Activated CD8-positive, alpha-beta T cell treated with anti-CD3 and anti-CD28 coated beads for 36 hours (primary cell): ENCODE results near the gene EFNA5. TPM values are rescaled to one million over a fixed set of nuclear protein-coding genes. Genes with fewer than 3 reads are reported as not detected.

Experiments
- ATAC-seq: fragments of 200-7000 bp; cut with Tn5 transposase; one replicate; pipeline ENCODE4 v1.10.0; 2021; ENCODE audit warnings: mild to moderate bottlenecking, moderate library complexity
- CTCF ChIA-PET: fragments of 350-600 bp; sonication (Branson Sonifier 250); formaldehyde crosslinking; loops from one replicate; lab custom pipeline; 2021; ENCODE audit warnings: antibody characterized with exemption; lab: Charles Lee
- POLR2A ChIA-PET: fragments of 350-600 bp; sonication (Branson Sonifier 250); formaldehyde crosslinking; loops from one replicate; lab custom pipeline; 2021; ENCODE audit warnings: antibody characterized with exemption; lab: Charles Lee
- DNase-seq: peaks from one replicate; pipeline ENCODE4 v3.0.0-alpha.2; 2020
- H3K27ac Mint-ChIP-seq: one replicate; pipeline ENCODE4 v1.8.0; 2021; ENCODE audit warnings: mild to moderate bottlenecking, mixed read lengths
- H3K27me3 Mint-ChIP-seq: one replicate; pipeline ENCODE4 v1.8.0; 2021; ENCODE audit warnings: mixed read lengths
- H3K36me3 Mint-ChIP-seq: one replicate; pipeline ENCODE4 v1.8.0; 2021; ENCODE audit warnings: low read depth, mixed read lengths
- H3K4me1 Mint-ChIP-seq: one replicate; pipeline ENCODE4 v1.8.0; 2021; ENCODE audit warnings: low read depth, mixed read lengths
- H3K4me3 Mint-ChIP-seq: one replicate; pipeline ENCODE4 v1.8.0; 2021; ENCODE audit warnings: mild to moderate bottlenecking, moderate library complexity, mixed read lengths
- H3K9me3 Mint-ChIP-seq: one replicate; pipeline ENCODE4 v1.8.0; 2021; ENCODE audit warnings: mixed read lengths
- CTCF ChIP-seq: fragments of 200-600 bp; IDR thresholded peaks from one replicate; pipeline ENCODE4 v1.8.0; 2022; ENCODE audit warnings: antibody characterized with exemption, mild to moderate bottlenecking
- intact Hi-C: fragments of 100-400 bp; cut with micrococcal nuclease; formaldehyde crosslinking; loops from one replicate; pipeline ENCODE4 v1.10.0; 2022
- total RNA-seq, 2 experiments: library from RNA; stranded (reverse); gene quantifications; one replicate each; pipeline ENCODE4 v1.2.3, GENCODE V29; 2021

The EFNA5 gene
- total RNA-seq, 2 experiments from 2014 or later = not detected

GRCh38 chr5:107560377-107560776, 110.4 kb downstream of the EFNA5 start:
- H3K36me3 Mint-ChIP-seq = no peaks in the 10 kb centered on the region
- POLR2A ChIA-PET = no interaction called here
- DNase-seq (no peak), ATAC-seq (no peak)
- TF ChIP-seq CTCF = no peak
- H3K4me3 Mint-ChIP-seq = no peak overlapping the region
- H3K27ac Mint-ChIP-seq = no peak overlapping the region
- CTCF ChIA-PET = interaction anchor here (0.6 kb wide), 1 partner anchor 57 kb away, joined by 3 read pairs; no protein-coding TSS in a partner anchor
- no peaks in the 10 kb centered on the region for H3K9me3 Mint-ChIP-seq
- intact Hi-C loops = no loop called here
- H3K27me3 Mint-ChIP-seq = peaks cover 8% of the 10 kb centered on the region
- no peaks in the 10 kb centered on the region for H3K4me1 Mint-ChIP-seq

GRCh38 chr5:107558823-107559375, 111.8 kb downstream of the EFNA5 start:
- CTCF ChIA-PET = interaction anchor here (0.9 kb wide), 1 partner anchor 13 kb away, joined by 4 read pairs; no protein-coding TSS in a partner anchor
- ATAC-seq = no peak

GRCh38 chr5:107557051-107557658, 113.6 kb downstream of the EFNA5 start:
- H3K4me1 Mint-ChIP-seq = no peaks in the 10 kb centered on the region
- no peak overlapping the region for H3K4me3 Mint-ChIP-seq
- intact Hi-C loops = no loop called here
- H3K27me3 Mint-ChIP-seq = peaks cover 7% of the 10 kb centered on the region
- DNase-seq (no peak), ATAC-seq (no peak)
- no peak overlapping the region for H3K27ac Mint-ChIP-seq
- TF ChIP-seq CTCF = no peak
- POLR2A ChIA-PET = no interaction called here
- H3K9me3 Mint-ChIP-seq = no peaks in the 10 kb centered on the region
- no peaks in the 10 kb centered on the region for H3K36me3 Mint-ChIP-seq
- CTCF ChIA-PET = interaction anchor here (1.9 kb wide), 1 partner anchor 15 kb away, joined by 8 read pairs; no protein-coding TSS in a partner anchor

More at GRCh38 chr5:107558823-107559375, 111.8 kb downstream of the EFNA5 start:
- no peak for DNase-seq
- no peak overlapping the region for H3K4me3 Mint-ChIP-seq
- H3K36me3 Mint-ChIP-seq = no peaks in the 10 kb centered on the region
- no peaks in the 10 kb centered on the region for H3K4me1 Mint-ChIP-seq
- intact Hi-C loops = no loop called here
- TF ChIP-seq CTCF = no peak
- peaks cover 8% of the 10 kb centered on the region for H3K27me3 Mint-ChIP-seq
- H3K9me3 Mint-ChIP-seq = no peaks in the 10 kb centered on the region
- POLR2A ChIA-PET = no interaction called here
- H3K27ac Mint-ChIP-seq = no peak overlapping the region

GRCh38 chr5:107556575-107556974, 114.2 kb downstream of the EFNA5 start:
- Mint-ChIP-seq H3K4me1 (no peaks in the 10 kb centered on the region), H3K27me3 (peaks cover 7% of the 10 kb centered on the region), H3K9me3 (no peaks in the 10 kb centered on the region), H3K27ac (no peak overlapping the region), H3K36me3 (no peaks in the 10 kb centered on the region), H3K4me3 (no peak overlapping the region)
- ChIA-PET CTCF (interaction anchor here (1.9 kb wide), 1 partner anchor 16 kb away, joined by 8 read pairs; no protein-coding TSS in a partner anchor), POLR2A (no interaction called here)
- ATAC-seq = no peak
- intact Hi-C loops = no loop called here
- no peak for DNase-seq
- TF ChIP-seq CTCF = no peak

GRCh38 chr5:107555425-107556090, 115.2 kb downstream of the EFNA5 start:
- Mint-ChIP-seq H3K9me3 (no peaks in the 10 kb centered on the region), H3K4me3 (no peak overlapping the region), H3K36me3 (no peaks in the 10 kb centered on the region), H3K4me1 (no peaks in the 10 kb centered on the region), H3K27me3 (peaks cover 7% of the 10 kb centered on the region), H3K27ac (no peak overlapping the region)
- no peak for TF ChIP-seq CTCF
- CTCF ChIA-PET = interaction anchor here (0.9 to 1.4 kb wide), 3 partner anchors 9 to 17 kb away, joined by 3 to 7 read pairs (median 3); no protein-coding TSS in a partner anchor
- intact Hi-C loops = no loop called here
- no peak for DNase-seq
- POLR2A ChIA-PET = no interaction called here
- ATAC-seq = no peak
